Ureter (tissue), 1 donor: ENCODE results near the gene TMEM161A. TPM values are rescaled to one million over a fixed set of nuclear protein-coding genes. Genes with fewer than 3 reads are reported as not detected.
"Not testable (repeated sequence)": the region's sequence is repeated elsewhere in the genome, so short reads cannot be mapped to it uniquely, and the experiment has no call there.

Experiments used
- DNase-seq: peaks from one replicate; pipeline ENCODE4 v3.0.0-alpha.2; 2020; ENCODE audit warnings: low spot score
- total RNA-seq: library from RNA; stranded (reverse); gene quantifications from one replicate; pipeline ENCODE4 v1.2.4, GENCODE V29; 2023
- donor health status: DM: yes; HTN: yes; CAD: no.

Gene TMEM161A
- total RNA-seq, 1 donor from 2014 or later, result 25.3 TPM

DNA sequence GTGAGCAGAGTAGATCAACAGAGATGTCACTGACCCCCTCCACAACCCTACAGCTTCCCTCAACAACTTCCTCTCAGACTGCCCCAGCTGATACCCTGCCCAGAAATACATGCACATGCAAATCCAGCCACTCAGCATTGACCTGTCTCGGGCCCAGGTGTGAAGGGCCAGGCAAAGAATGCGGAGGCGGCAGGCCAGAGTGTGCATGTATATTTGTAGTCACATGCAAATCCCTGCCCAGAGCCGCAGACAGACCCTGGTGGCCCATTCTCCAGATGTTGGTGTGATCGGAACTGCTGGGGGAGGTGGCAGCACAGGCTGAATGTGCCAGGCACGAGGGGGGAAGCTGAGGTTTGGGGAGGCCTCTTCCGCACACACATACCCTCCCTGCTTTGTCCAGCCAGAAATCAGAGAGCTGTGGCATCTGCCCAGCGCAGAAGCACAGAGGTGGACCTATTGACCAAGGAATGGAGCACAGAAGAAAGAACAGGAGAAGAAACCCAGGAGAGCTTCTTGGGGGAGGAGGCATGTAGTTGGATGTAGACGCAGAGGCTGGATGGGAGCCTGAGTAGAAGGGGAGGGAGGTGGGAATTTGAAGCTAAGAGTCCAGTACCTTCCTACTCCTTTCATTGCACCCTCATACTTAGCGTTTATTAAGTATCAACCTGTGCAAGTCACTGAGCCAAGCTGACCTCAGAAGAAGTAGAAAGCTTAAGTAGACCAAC lies 17.4 kb upstream of the TMEM161A start:
- DNase-seq, result no peak

DNA sequence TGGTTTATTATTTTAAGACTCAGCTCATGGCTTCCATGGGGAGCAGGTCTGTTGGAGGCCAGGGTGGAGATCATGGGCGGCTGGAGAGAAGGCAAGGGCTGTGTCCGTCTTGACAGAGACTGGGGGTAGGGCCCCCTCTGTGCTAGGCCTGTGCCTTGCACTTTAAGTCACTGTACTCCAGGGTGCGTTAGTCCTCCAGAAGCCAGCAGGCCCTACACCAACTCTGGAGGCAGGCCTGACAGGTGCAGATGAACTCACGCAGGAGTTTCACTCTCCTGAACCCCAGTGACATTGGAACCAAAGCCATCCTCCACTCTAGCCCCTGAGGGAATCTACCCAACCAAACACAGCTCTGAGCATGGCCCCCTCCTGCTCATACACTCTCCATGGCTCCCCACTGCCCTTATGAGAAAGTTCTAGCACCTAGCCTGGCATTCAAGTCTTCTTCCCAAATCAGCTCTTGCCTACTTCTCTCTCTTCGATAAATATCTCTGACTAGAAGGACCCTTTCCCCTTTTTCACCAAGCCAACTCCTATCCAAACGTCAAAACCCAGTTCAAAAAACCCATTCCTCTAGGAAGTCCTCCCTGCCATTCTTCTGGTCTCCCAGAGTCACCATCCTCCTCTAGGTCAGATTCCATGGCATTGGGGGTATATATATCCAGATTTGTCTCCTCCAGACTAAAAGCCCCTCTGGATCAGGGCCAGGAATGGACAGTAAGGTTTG lies 16.7 kb upstream of the TMEM161A start:
- no peak for DNase-seq

DNA sequence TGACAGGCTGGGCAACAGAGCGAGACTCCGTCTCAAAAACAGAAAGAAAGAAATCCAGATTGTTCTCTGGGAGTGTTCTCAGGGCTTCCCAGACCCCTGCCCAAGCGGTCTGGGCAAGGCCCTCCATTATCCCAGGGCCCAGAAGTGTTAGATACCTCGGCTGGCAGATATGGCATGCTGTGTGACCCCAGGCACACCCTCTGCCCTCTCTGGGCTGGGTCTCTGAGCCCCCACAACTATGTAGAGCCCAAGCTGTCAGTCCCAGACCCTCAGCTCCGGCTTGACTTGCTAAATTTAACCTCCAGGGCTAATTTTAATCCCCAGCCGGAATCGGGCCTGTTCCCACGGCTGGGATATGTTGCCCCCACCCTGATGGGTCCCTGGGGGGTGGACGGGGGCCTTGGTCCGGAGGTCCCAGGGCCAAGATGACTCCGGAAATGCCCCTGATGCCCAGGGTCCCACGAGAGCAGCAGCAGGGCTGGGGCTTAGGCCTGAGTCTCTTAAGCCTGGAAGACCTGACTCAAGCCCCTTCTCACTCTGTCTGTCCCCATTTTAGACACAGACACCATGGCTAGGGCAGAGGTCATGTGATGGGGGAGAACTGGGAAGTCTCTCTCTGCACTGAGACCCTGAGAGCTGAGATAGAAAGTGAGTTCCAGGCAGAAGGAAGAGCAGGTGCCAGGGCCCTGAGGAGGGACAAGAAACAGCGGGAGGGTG lies 14.5 kb upstream of the TMEM161A start:
- no peak for DNase-seq

DNA sequence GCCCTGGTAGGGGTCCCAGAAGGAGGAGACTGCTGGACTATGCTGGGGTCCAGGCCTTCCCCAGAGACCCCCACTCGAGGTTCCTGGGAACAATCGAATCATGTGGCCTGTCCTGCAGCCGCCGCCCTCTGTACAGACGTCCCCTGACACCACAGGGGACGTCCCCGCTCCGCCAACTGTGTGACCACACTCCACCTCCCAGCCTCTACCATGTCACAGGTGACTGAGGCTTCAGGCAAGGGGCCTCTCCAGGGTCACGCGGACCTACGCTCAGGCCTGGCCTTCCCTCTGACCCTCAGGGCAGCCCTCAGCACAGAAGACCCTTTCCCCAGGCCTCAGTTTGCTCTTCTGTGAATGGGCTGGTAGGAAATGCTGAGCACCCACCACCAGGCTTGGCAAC lies 13.1 kb upstream of the TMEM161A start:
- no peak for DNase-seq

DNA sequence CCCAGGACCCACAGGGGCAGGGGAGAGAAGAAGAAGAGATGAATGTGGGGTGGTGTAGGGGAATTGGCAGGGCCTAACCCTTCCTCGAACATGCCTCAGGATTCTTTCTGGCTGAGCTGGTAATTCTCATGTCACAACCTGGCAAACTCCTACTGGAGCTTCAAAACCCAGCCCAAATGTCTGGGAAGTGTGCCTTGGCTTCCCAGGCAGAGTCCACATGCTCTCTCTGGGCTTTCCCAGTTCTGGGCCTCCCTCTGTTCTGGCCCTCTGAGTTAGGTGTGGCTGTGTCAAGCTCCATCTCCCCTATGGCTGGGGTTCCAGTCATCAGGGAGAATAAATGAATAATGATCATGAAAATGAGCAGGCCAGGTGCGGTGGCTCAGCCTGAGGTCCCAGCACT lies 11.2 kb upstream of the TMEM161A start:
- no peak for DNase-seq

DNA sequence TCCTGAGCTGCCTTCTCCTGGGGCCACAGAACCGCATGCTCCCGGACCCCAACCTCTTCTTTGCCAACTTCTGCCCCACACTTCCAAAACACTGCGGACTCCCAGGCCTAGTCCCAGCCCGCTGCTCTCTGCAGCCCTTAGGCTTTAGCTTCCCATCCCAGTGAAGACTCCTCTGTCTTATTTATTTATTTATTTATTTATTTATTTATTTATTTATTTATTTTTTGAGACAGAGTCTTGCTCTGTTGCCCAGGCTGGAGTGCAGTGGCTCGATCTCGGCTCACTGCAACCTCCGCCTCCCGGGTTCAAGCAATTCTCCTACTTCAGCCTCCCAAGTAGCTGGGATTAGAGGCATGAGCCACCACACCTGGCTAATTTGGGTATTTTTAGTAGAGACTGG lies 10.2 kb upstream of the TMEM161A start:
- DNase-seq, result not testable (repeated sequence)

DNA sequence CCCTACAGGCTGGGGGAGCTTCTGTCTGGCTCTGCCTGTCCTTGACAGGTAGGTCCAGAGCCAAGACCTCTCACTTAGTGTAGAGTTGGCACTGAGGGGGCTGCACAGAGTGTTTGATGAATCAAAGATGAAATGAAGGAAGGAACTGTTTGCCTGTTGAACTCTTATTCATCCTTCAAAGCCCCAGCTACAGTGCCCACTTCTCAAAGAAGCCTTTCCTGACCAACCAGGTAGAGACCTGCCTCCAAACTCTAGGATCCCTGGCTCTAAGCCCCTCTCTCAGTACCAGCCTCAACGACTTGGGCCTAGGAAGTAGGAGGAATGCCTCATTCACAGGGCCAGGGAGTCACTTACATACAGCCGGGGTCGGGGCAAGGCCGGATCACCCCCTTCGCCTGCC lies 9.1 kb upstream of the TMEM161A start:
- no peak for DNase-seq

DNA sequence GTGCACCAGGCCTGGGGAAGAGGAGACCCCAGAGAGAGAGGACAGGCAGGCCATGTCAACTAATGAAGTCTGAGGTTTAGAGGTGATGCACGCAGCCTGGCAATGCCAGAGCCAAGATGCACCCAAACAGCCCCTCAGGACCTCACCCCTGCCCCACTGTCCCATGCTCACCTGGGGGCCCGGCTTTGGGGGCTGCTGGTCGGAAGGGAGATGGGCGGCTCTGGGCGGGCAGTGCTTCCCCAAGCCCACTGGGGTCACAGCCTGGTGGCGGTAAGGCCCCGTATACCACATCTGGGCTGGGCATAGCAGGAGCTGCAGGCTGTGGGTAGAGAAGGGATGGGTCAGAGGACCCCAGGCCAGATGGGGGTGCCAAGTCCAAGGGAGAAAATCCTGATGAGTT lies 8.6 kb upstream of the TMEM161A start:
- no peak for DNase-seq

DNA sequence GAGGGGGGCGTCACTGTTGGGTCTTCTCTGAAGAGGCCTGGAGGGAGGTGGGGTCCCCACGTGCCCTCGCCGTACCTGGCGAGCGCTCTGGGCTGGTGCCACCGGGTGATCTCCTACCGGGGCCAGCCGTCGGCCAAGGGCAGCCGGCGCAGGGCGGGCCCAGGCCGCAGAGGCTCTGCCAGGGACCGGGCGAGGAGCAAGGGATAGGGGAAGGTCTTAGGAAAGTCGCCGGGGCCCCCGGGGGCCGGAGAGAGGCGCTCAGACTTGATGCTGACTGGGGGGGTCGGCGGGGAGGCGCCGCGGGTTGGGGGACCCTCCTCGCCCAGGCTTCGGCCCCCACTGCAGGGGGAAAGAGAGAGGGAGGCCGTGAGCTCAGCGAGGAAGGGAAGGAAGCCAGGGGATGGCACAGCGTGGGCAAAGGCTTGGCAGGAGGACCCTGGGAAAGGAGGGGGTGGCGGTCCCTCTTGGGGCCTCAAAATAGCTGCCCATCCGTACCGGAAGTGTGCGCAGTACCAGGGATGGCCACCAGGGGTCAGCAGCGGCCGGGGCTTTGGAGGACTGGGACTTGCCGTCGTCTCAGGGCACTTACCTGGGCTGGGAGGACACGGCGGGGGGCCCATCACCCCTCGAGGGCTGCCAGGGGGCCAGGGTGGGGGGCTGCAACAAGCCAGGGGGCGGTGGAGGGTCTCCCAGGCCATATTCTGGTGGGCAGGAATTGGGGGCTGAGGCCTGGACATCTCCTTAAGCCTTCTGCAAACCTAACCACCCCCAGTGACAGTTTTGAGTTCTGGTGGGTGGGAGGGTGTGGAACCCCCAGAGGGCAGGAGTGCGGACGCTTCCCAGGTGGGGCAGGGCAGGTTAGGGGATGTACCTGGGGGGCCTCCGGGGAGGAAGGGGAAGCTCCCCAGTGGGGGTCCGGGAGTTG lies 7.7 kb upstream of the TMEM161A start:
- DNase-seq, result peak; percentile 88

DNA sequence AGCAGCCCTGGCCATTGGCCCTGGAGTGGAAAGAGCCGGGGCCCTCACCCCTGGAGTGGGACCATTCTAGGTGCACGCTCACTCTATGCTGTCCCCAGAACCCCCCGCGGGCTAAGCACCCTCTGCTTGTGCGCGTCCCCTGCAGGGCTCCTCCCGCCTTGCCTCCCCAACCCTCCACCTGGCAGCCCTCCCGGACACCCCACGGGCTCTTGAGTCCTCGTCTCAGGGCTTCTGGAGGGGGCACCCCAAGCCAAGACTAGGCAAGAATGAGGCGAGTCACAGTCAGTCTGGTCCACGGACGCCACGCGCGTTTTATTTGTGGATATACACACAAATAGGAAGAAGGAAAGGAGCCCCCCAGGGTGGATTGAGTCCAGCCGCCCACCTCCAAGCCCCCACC lies 7.0 kb upstream of the TMEM161A start:
- DNase-seq, result no peak

DNA sequence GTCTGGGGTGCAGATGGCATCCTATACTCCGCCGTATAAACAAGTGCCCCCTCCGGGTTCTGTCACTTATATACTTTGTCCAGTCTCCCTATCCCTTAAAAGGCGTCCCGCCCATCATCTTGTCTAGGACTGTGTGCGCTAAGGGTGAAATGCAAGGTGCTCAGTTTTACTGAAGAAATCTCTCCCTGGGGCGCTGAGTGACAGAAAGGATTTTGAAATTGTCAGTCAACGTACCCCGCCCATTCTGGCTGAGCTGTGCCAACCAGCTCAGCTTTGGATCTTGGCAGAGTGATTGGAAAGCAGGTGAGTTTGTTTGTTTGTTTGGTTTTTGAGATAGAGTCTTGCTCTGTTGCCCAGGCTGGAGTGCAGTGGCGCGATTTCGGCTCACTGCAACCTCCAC lies 4.1 kb upstream of the TMEM161A start:
- no peak for DNase-seq

DNA sequence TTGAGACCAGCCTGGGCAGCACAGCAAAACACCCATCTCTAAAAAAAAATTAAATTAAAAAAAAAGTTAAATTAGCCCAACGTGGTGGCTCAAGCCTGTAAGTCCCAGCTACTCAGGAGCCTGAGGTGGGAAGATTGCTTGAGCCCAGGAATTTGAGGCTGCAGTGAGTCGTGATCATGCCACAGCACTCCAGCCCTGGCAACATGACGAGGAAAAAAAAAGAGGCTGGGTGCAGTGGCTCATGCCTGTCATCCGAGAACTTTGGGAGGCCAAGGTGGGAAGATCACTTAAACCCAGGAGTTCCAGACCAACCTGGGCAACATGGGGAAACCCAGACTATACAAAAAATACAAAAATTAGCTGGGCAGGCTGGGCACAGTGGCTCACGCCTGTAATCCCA lies 2.2 kb upstream of the TMEM161A start:
- no peak for DNase-seq

DNA sequence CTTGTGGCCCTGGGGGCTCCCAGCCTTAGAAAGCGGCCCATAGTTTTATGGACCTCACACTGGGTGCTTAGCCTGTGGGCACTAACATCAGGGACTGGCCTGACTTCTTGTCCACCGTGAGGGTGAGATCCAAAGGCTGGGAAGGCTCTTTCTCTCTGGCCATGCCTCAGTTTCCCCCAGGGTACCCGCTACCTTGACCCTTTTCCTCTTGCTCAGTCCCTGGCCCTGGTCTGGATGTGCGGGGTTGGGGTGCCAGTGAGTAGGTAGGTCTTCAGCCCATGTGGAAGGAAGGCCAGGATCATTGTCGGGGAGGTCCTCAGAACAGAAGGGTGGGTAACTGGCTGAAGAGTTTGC lies 1.6 kb upstream of the TMEM161A start:
- DNase-seq, result no peak

DNA sequence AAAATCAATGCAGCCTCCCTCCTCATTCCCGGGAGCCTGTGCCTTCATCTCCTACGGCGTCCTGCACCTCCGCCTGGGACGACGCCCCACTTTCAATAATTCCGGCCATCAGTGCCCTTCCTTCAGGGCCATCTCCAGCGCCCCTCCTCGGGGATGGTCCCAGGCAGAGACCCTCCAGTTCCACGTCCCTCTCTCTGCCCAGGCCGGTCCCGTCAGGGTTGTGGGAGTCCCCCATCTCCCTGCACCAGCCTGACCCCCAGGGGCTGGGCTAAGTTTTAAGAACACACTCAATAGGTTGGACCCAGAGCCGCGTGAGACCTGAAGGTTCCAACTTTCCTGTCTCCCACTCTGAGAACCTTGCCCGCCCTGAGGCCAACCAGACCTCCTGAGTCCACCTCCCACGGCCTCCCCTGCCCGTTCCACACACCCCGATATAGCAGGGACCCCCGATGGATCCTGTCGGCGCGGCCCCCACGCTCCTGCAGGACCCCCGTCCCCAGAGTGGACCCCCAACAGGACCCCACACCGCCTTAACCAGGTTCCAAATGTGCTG lies 646 bp downstream of the TMEM161A start:
- no peak for DNase-seq

DNA sequence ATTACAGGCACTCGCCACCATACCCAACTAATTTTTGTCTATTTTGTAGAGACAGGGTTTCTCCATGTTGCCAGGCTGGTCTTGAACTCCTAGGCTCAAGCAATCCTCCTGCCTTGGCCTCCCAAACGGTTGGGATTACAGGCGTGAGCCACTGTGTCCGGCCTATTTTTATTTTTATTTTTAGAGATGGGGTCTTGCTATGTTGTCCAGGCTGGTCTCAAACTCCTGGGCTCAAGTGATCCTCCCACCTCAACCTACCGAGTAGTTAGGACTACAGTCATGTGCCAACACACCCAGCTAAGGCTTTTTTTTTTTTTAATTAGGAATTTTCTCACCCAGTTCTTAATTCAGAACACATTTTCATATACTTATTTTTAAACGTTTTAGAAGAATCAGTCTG lies 2.6 kb downstream of the TMEM161A start:
- DNase-seq, result not testable (repeated sequence)

DNA sequence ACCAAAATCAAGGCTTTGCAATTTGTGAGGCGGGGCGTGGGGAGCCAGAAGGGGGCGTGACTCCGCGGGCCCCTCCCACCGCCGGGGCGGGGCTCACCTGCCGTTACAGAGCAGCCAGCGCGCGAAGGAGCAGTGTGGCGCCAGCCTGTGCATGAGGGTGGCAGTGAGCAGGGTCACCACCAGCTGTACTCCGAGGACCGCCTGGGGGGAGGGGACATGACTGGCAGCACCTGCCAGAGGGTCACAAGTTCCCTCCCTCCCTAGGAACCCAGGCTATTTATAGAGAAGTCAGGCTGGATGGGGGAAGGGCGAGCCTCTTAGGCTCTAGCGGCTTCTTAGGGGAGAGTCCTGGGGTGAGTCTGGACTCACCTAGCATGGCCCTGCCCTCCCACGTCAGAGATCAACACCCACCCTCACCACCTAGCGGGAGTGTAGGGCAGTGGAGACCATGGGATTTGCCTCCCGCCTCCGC lies 3.6 kb downstream of the TMEM161A start:
- no peak for DNase-seq

DNA sequence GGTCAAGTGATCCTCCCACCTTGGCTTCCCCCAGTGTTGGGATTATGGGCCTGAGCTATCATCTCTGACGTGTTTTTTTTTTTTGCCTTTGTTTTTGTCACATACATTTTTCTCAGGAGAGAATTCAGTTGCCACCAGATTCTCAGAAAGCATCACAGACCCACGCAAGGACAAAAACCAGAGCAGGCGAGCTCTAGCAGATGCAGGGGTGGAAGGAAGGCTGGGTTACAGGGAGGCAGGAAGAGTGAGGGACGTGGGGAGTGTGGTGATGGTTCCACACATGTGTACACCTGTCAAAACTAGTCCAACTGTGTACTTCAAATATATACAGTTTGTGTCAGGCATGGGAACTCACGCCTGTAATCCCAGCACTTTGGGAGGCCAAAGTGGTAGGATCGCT lies 4.3 kb downstream of the TMEM161A start:
- DNase-seq, result no peak

DNA sequence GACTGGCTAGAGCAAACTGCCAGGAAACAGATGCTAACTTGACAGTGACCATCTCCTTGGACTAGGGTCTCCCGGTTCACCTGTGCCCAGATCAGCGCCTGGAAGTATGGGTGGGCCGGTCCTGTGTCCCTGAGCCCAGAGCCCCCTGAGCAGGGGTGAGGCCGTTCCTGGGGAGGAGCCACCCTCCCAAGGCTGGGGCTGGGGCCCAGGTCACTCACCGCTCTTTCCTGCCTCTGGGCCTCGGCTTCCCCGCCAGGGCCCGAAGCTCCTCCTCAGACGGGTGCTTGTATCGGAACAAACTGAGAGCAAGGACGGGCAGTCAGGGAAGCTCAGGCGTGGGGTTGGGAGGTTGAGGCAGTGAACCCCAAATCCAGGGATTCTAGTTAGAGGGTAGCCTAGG lies 5.4 kb downstream of the TMEM161A start:
- no peak for DNase-seq

DNA sequence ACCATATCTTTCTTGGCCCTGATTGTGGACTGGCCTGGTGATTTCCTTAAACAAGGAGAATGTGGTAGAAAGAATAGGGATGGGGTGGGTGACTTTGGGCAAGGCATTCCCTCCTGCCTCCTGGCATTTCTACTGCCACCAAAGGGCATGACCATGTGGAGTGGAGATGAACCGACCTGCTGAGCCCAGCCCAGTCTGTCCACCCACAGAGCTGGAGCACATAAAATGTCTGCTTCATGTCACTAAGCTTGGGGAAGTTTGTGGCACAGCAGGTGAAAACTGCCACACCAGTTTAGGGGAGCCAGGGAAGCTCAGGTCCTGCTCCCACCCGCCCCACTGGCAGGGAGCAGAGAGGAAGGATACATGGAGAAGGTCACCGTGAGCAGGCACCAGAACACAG lies 6.3 kb downstream of the TMEM161A start:
- no peak for DNase-seq

DNA sequence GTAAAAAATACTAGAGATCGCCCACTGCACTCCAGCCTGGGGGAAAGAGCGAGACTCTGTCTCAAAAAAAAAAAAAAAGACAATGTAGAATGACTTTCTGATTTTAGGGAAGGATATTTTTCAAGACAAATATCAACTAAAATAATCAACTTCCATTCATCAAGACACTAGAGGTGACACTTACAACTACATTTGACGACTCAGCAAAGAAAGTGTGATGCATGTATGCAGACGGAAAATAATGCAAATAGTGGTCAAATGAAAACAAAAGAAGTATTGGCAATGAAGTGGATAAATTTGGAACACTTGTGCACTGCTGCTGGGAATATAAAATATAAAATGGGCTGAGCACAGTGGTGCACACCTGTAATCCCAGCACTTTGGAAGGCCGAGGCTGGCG lies 12.2 kb downstream of the TMEM161A start:
- no peak for DNase-seq

DNA sequence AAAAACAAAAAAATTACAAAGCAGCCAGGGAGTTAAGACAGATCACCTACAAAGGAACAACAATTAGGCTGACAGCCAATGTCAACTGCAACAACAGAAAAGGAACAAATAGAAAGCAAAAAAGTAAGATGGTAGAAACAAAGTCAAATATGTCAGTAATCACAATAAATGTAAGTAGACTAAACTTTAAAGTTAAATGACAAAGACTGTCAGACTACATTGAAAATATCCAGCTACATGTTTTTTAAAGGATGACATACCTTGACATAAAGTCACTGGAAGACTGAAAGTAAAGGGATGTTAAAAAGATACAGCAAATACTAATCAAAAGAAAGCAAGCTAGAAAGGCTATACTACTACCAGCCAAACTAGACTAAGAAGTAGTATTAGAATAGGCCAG lies 14.9 kb downstream of the TMEM161A start:
- no peak for DNase-seq

DNA sequence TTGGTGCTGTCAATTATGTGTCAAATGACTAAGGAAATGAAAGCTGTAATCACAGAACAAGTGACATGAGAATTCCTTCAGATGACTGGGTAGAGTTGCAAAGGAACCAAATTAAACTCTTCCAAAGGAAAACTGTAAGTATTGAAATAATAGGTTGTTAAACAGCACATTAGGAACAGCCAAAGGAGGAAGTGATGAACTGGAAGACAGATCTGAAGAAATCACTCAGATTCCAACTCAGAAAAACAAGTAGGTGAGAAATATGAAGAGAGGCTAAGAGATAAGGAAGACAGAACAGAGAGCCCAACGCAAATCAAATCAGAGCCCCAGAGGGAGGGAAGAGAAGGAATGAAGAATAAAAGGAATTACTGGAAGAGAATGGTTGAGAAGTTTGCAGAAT lies 15.4 kb downstream of the TMEM161A start:
- DNase-seq, result no peak
